GM12878 (cell line): ENCODE results near the gene COL4A3. TPM values are rescaled to one million over a fixed set of nuclear protein-coding genes. Genes with fewer than 3 reads are reported as not detected.

Experiments used
- ATAC-seq: fragments of 200-7000 bp; cut with Tn5 transposase; 3 replicates; pipeline ENCODE4 v1.9.1; 2020; ENCODE audit warnings: mild to moderate bottlenecking, moderate library complexity
- BruUV-seq: library from RNA; stranded (reverse); fragments of 400-500 nt; replicated peaks from 2 replicates; lab custom pipeline; 2021; lab: Mats Ljungman, UMichigan
- CTCF ChIA-PET: fragments of 300-600 bp; sonication (Branson Sonifier 250); formaldehyde crosslinking; extraction: SDS; loops from one replicate; lab custom pipeline; 2021; ENCODE audit warnings: inconsistent platforms; lab: Yijun Ruan, JAX
- POLR2A ChIA-PET: fragments of 350-600 bp; formaldehyde crosslinking; extraction: SDS; loops from one replicate; lab custom pipeline; 2021; ENCODE audit warnings: inconsistent platforms; lab: Charles Lee
- RAD21 ChIA-PET: fragments of 300-600 bp; sonication (Branson Sonifier 250); formaldehyde crosslinking; loops from one replicate; lab custom pipeline; 2023; ENCODE audit warnings: antibody characterized with exemption; ENCODE audit not compliant: unreplicated experiment; lab: Charles Lee
- SMC1A ChIA-PET: fragments of 300-600 bp; sonication (Branson Sonifier 250); formaldehyde crosslinking; loops from one replicate; lab custom pipeline; 2023; ENCODE audit not compliant: unreplicated experiment, uncharacterized antibody; lab: Charles Lee
- DNase-seq: peaks from one replicate; pipeline ENCODE4 v3.0.0-alpha.2; 2011; ENCODE audit warnings: low read depth, low spot score
- FAIRE-seq: peaks from 3 replicates; lab custom pipeline; 2011; peaks lifted over from hg19 to GRCh38; lab: Jason Lieb, UNC
- H2AFZ ChIP-seq: 2 replicates; pipeline ENCODE4 v1.6.0; 2011; ENCODE audit warnings: low read depth, low read length, control low read depth; ENCODE audit not compliant: control insufficient read depth
- H3K27ac ChIP-seq: 2 replicates; pipeline ENCODE4 v1.5.1; 2011; ENCODE audit warnings: control low read depth; ENCODE audit not compliant: control insufficient read depth, insufficient read depth
- H3K27me3 ChIP-seq, 2 experiments: replicated peaks in 1 of 2; 2 replicates each; pipeline versions ENCODE4 v1.6.0 to v1.6.1; 2011; ENCODE audit warnings: low read length in 1 of 2; ENCODE audit not compliant: control insufficient read depth in 2 of 2, insufficient read depth in 2 of 2
- H3K36me3 ChIP-seq, 2 experiments: 2 replicates each; pipeline ENCODE4 v1.5.1; 2011; ENCODE audit warnings: low read length in 1 of 2; ENCODE audit not compliant: control insufficient read depth in 2 of 2, insufficient read depth in 2 of 2
- H3K4me1 ChIP-seq: 2 replicates; pipeline ENCODE4 v1.6.1; 2011; ENCODE audit warnings: mild to moderate bottlenecking, low read length, moderate library complexity, mixed read lengths; ENCODE audit not compliant: control insufficient read depth, insufficient read depth
- H3K4me2 ChIP-seq: 2 replicates; pipeline ENCODE4 v1.6.0; 2011; ENCODE audit warnings: control low read depth; ENCODE audit not compliant: control insufficient read depth, insufficient read depth
- H3K4me3 ChIP-seq: fragments of 200-600 bp; sonication (generic); 2 replicates; pipeline ENCODE4 v1.5.1; 2016
- H3K79me2 ChIP-seq: 2 replicates; pipeline ENCODE4 v1.6.0; 2011; ENCODE audit warnings: low read length; ENCODE audit not compliant: control insufficient read depth, insufficient read depth
- H3K9ac ChIP-seq: 2 replicates; pipeline ENCODE4 v1.8.0; 2011; ENCODE audit warnings: low read length, control low read depth, mixed read lengths; ENCODE audit not compliant: control insufficient read depth, insufficient read depth
- H3K9me3 ChIP-seq: replicated peaks from 3 replicates; pipeline ENCODE4 v1.5.1; 2011; ENCODE audit warnings: mild to moderate bottlenecking, low read length; ENCODE audit not compliant: control insufficient read depth, insufficient read depth
- H4K20me1 ChIP-seq: 2 replicates; pipeline ENCODE4 v1.6.0; 2011; ENCODE audit not compliant: control insufficient read depth, insufficient read depth
- CREM ChIP-seq: IDR thresholded peaks from 2 replicates; pipeline ENCODE4 v1.6.1; 2014; ENCODE audit warnings: antibody characterized with exemption, low read depth
- GATAD2B ChIP-seq: fragments of 450-650 bp; conservative IDR thresholded peaks from 2 replicates; pipeline ENCODE4 v1.6.1; 2017; ENCODE audit warnings: low read depth, mild to moderate bottlenecking, moderate library complexity
- IKZF2 ChIP-seq, 2 experiments: fragments of 450-650 bp; IDR thresholded peaks; 2 replicates each; pipeline ENCODE4 v1.6.1; 2017; ENCODE audit warnings: mild to moderate bottlenecking in 2 of 2, moderate library complexity in 2 of 2
- RB1 ChIP-seq: fragments of 450-650 bp; formaldehyde crosslinking; IDR thresholded peaks from 2 replicates; pipeline ENCODE4 v1.6.1; 2017; ENCODE audit warnings: mild to moderate bottlenecking, borderline replicate concordance
- SMAD1 ChIP-seq: fragments of 450-650 bp; IDR thresholded peaks from 2 replicates; pipeline ENCODE4 v1.6.1; 2018; ENCODE audit warnings: mild to moderate bottlenecking, low read depth; ENCODE audit not compliant: partially characterized antibody
- SPI1 ChIP-seq: IDR thresholded peaks from 2 replicates; pipeline ENCODE4 v1.6.1; 2011; ENCODE audit warnings: low read depth, mild to moderate bottlenecking, low read length, moderate library complexity, borderline replicate concordance; ENCODE audit not compliant: insufficient read depth
- SUZ12 ChIP-seq: fragments of 200-600 bp; sonication (generic); IDR thresholded peaks from one replicate; pipeline ENCODE4 v1.6.1; 2018; ENCODE audit warnings: antibody characterized with exemption, mild to moderate bottlenecking; ENCODE audit not compliant: unreplicated experiment
- TARDBP ChIP-seq: IDR thresholded peaks from 2 replicates; pipeline ENCODE4 v1.6.1; 2016; ENCODE audit warnings: borderline replicate concordance
- TCF3 ChIP-seq: IDR thresholded peaks from 2 replicates; pipeline ENCODE4 v1.6.1; 2012; ENCODE audit warnings: low read depth, mild to moderate bottlenecking, low read length, borderline replicate concordance; ENCODE audit not compliant: insufficient read depth
- USF2 ChIP-seq: IDR thresholded peaks from 2 replicates; pipeline ENCODE4 v1.6.1; 2011; ENCODE audit warnings: low read depth, low read length, improper control_type of control experiment, borderline replicate concordance
- WGBS: methylation state at CpG from one replicate; pipeline ENCODE4 v1.1.6; 2016; ENCODE audit warnings: low lambda C conversion rate; ENCODE audit not compliant: insufficient replicate concordance, insufficient coverage; ENCODE audit errors: missing lambda C conversion rate; 5-methylcytosine and 5-hydroxymethylcytosine counted together
- in situ Hi-C: fragments of 300-500 bp; cut with MboI; formaldehyde crosslinking; loops from 9 replicates; pipeline ENCODE4 v1.14.3; 2018; ENCODE audit warnings: mixed read lengths
- intact Hi-C: fragments of 100-400 bp; cut with micrococcal nuclease; formaldehyde crosslinking; loops from one replicate; pipeline ENCODE4 v1.14.2; 2022; ENCODE audit not compliant: unreplicated experiment
- polyA plus RNA-seq, 11 experiments: library from polyadenylated mRNA; depleted of rRNA in 4 of 11; unstranded in 6 of 11; stranded (reverse) in 5 of 11; fragments of >200 nt; fragmentation: Nextera tagmentation in 4 of 11; fragmentation: Illumina TruSeq in 1 of 11; extraction: Ambion mirVana in 4 of 11; extraction: Trizol in 1 of 11; gene quantifications; 1 replicate in 1 of 11; 2 replicates in 10 of 11; pipeline versions ENCODE4 v1.2.1 to v1.2.3, GENCODE V29; 2011 to 2016; ENCODE audit warnings: inconsistent platforms in 2 of 11, missing spikeins in 2 of 11, low read depth in 1 of 11
- total RNA-seq, 4 experiments: library from RNA; depleted of rRNA in 3 of 4; stranded (reverse); fragments of >200 nt in 3 of 4; fragmentation: Illumina TruSeq in 1 of 4; extraction: Trizol in 1 of 4; gene quantifications; 2 replicates each; pipeline versions ENCODE4 v1.2.1 to v1.2.3, GENCODE V29; 2013 to 2021
- TF ChIP-seq, protein P1 (sequence below): IDR thresholded peaks from 2 replicates; pipeline ENCODE4 v1.6.1; 2012; ENCODE audit warnings: improper control_type of control experiment, low read depth, low read length; ENCODE audit not compliant: insufficient replicate concordance

COL4A3 gene
- total and polyA plus RNA-seq, 10 of the 15 experiments (the other 5 are each of a cell fraction or from before 2014, with no cell fraction given) = 0.34 to 10.5 (median 3.8) TPM

DNA sequence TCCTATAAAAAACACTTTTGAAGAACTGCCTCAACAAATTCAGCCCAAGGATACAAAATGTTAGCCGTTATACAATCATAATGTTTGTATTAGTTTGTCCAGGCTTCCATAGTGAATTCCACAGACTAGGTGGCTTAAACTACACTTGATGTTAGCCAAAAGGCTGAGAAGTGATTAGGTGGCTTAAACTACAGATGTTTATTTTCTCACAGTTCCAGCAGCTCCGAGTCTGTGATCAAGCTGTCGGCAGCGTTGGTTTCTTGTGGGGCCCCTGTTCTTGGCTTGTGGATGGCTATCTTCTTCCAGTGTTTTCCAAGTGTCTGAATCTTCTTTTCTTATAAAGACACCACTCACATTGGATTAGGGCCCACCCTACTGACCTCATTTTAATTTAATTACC lies 129.1 kb downstream of the COL4A3 start (continued):
- TF ChIP-seq, protein P1, sequence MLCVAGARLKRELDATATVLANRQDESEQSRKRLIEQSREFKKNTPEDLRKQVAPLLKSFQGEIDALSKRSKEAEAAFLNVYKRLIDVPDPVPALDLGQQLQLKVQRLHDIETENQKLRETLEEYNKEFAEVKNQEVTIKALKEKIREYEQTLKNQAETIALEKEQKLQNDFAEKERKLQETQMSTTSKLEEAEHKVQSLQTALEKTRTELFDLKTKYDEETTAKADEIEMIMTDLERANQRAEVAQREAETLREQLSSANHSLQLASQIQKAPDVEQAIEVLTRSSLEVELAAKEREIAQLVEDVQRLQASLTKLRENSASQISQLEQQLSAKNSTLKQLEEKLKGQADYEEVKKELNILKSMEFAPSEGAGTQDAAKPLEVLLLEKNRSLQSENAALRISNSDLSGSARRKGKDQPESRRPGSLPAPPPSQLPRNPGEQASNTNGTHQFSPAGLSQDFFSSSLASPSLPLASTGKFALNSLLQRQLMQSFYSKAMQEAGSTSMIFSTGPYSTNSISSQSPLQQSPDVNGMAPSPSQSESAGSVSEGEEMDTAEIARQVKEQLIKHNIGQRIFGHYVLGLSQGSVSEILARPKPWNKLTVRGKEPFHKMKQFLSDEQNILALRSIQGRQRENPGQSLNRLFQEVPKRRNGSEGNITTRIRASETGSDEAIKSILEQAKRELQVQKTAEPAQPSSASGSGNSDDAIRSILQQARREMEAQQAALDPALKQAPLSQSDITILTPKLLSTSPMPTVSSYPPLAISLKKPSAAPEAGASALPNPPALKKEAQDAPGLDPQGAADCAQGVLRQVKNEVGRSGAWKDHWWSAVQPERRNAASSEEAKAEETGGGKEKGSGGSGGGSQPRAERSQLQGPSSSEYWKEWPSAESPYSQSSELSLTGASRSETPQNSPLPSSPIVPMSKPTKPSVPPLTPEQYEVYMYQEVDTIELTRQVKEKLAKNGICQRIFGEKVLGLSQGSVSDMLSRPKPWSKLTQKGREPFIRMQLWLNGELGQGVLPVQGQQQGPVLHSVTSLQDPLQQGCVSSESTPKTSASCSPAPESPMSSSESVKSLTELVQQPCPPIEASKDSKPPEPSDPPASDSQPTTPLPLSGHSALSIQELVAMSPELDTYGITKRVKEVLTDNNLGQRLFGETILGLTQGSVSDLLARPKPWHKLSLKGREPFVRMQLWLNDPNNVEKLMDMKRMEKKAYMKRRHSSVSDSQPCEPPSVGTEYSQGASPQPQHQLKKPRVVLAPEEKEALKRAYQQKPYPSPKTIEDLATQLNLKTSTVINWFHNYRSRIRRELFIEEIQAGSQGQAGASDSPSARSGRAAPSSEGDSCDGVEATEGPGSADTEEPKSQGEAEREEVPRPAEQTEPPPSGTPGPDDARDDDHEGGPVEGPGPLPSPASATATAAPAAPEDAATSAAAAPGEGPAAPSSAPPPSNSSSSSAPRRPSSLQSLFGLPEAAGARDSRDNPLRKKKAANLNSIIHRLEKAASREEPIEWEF = no peak
- TF ChIP-seq TARDBP = no peak
- TF ChIP-seq SUZ12 = no peak
- no peak for TF ChIP-seq SMAD1
- TF ChIP-seq IKZF2 (IDR thresholded peaks at IDR 0.05) = no peak

GRCh38 chr2:227295806-227296205 lies 131.4 kb downstream of the COL4A3 start:
- H3K27ac ChIP-seq = no peak overlapping the region
- no peaks in the 10 kb centered on the region for H3K27me3 ChIP-seq
- WGBS = 98% methylated on average over 4 of the region's 4 CpGs
- no peak overlapping the region for H2AFZ ChIP-seq
- H3K4me1 ChIP-seq = no peaks in the 10 kb centered on the region
- in situ Hi-C loops = no loop called here
- no peak overlapping the region for H3K4me2 ChIP-seq
- DNase-seq (no peak), FAIRE-seq (no peak), ATAC-seq (no peak)
- intact Hi-C loops = no loop called here
- H3K9me3 ChIP-seq = no peaks in the 10 kb centered on the region
- SMC1A ChIA-PET = interaction anchor here (0.5 to 0.8 kb wide), 2 partner anchors 16 to 23 kb away, joined by 3 to 4 read pairs; no protein-coding TSS in a partner anchor
- POLR2A ChIA-PET = no interaction called here
- no peak overlapping the region for H3K9ac ChIP-seq
- no peaks in the 10 kb centered on the region for H3K36me3 ChIP-seq
- RAD21 ChIA-PET = no interaction called here
- BruUV-seq = no TSS peak
- H3K4me3 ChIP-seq = no peak overlapping the region
- no peaks in the 10 kb centered on the region for H3K79me2 ChIP-seq
- CTCF ChIA-PET = no interaction called here
- H4K20me1 ChIP-seq = no peaks in the 10 kb centered on the region
- TF ChIP-seq, protein P1 = no peak
- TF ChIP-seq GATAD2B (no peak), RB1 (no peak), TCF3 (no peak), CREM (no peak), USF2 (no peak), SPI1 (no peak)
